CD4-positive, alpha-beta T cell treated with Interferon alpha-2 for 1 hour (primary cell): ENCODE results near the gene FOXRED1.
"Not testable (repeated sequence)": the region's sequence is repeated elsewhere in the genome, so short reads cannot be mapped to it uniquely, and the experiment has no call there.

ENCODE experiments used
- DNase-seq, 2 donors: peaks; one replicate each; pipeline ENCODE4 v3.0.0-alpha.2; 2020 to 2022

Gene FOXRED1

GRCh38 chr11:126277780-126278179 lies 8.8 kb downstream of the FOXRED1 start:
- DNase-seq: no peak

- no peak for DNase-seq
These were observed 10.2 kb downstream of the FOXRED1 start for GRCh38 chr11:126279191-126279590.

- no peak for DNase-seq
These were observed 11.6 kb downstream of the FOXRED1 start for GRCh38 chr11:126280595-126280994.

- no peak for DNase-seq
These were observed 12.3 kb downstream of the FOXRED1 start for GRCh38 chr11:126281245-126281644.

GRCh38 chr11:126281666-126282175 lies 12.8 kb downstream of the FOXRED1 start:
- no peak for DNase-seq

- DNase-seq: peak; percentile 17 to 40
These were observed 13.4 kb downstream of the FOXRED1 start for GRCh38 chr11:126282361-126282735.

- DNase-seq: peak; percentile 44 to 70
These were observed 14.0 kb downstream of the FOXRED1 start, which contains the start of gene TIRAP for GRCh38 chr11:126282736-126283591. Gene TIRAP, plus strand, starts transcription at chr11:126283093. Its CDS starts 7,802 bp downstream, at chr11:126290895.

GRCh38 chr11:126284829-126285228 lies 15.9 kb downstream of the FOXRED1 start:
- DNase-seq: peak; percentile 73 to 82

GRCh38 chr11:126288237-126288636 lies 19.3 kb downstream of the FOXRED1 start:
- no peak for DNase-seq

- DNase-seq: no peak
These were observed 21.9 kb downstream of the FOXRED1 start for GRCh38 chr11:126290887-126291286.

- DNase-seq: no peak
These were observed 24.8 kb downstream of the FOXRED1 start for GRCh38 chr11:126293726-126294125.

- DNase-seq: no peak
These were observed 28.1 kb downstream of the FOXRED1 start for GRCh38 chr11:126297004-126297403.

GRCh38 chr11:126303623-126304456 lies 34.9 kb downstream of the FOXRED1 start, which contains the start of gene DCPS:
Gene DCPS, plus strand, starts transcription at chr11:126304060. Its CDS starts 21 bp downstream, at chr11:126304081.
- DNase-seq: peak; percentile 86 to 89

- DNase-seq: peak in 1 of 2 donors; percentile 36
These were observed 35.6 kb downstream of the FOXRED1 start for GRCh38 chr11:126304457-126305075.

- DNase-seq: peak in 1 of 2 donors; percentile 30
These were observed 36.7 kb downstream of the FOXRED1 start for GRCh38 chr11:126305699-126306098.

GRCh38 chr11:126307706-126308105 lies 38.8 kb downstream of the FOXRED1 start:
- no peak for DNase-seq

- no peak for DNase-seq
These were observed 39.3 kb downstream of the FOXRED1 start for GRCh38 chr11:126308271-126308671.

- not testable (repeated sequence) for DNase-seq
These were observed 39.8 kb downstream of the FOXRED1 start for GRCh38 chr11:126308771-126309170.

- DNase-seq: peak; percentile 57 to 68
These were observed 41.4 kb downstream of the FOXRED1 start for GRCh38 chr11:126310200-126310991.

- DNase-seq: no peak
These were observed 42.0 kb downstream of the FOXRED1 start for GRCh38 chr11:126310992-126311310.

- DNase-seq: peak in 1 of 2 donors; percentile 43
These were observed 42.7 kb downstream of the FOXRED1 start for GRCh38 chr11:126311401-126312291.
